Activated T-helper 2 cell treated with anti-CD3 and anti-CD28 coated beads, Interferon-gamma antibody, Interleukin-2, Interleukin-4, amounts not matched to agents 10 μg/mL and 5 μg/mL and 100 μg/mL, durations not matched to agents 14 hours and 24 hours and 36 hours (primary cell): ENCODE measurements around the gene RAP1GAP. TPM values are rescaled to one million over a fixed set of nuclear protein-coding genes. Genes with fewer than 3 reads are reported as not detected.
"Not testable (repeated sequence)": the region's sequence is repeated elsewhere in the genome, so short reads cannot be mapped to it uniquely, and the experiment has no call there.

Source experiments
- DNase-seq: peaks from one replicate; pipeline ENCODE4 v3.0.0; 2021; ENCODE audit warnings: low spot score
- H3K27ac Mint-ChIP-seq: one replicate; pipeline ENCODE4 v1.8.0; 2021; ENCODE audit warnings: mixed read lengths
- H3K27me3 Mint-ChIP-seq: one replicate; pipeline ENCODE4 v1.8.0; 2021; ENCODE audit warnings: low read depth, mixed read lengths
- H3K36me3 Mint-ChIP-seq: one replicate; pipeline ENCODE4 v1.8.0; 2021; ENCODE audit warnings: low read depth, mixed read lengths
- H3K4me1 Mint-ChIP-seq: one replicate; pipeline ENCODE4 v1.8.0; 2021; ENCODE audit warnings: low read depth, mixed read lengths
- H3K4me3 Mint-ChIP-seq: one replicate; pipeline ENCODE4 v1.8.0; 2021; ENCODE audit warnings: low read depth, mild to moderate bottlenecking, moderate library complexity, mixed read lengths
- H3K9me3 Mint-ChIP-seq: one replicate; pipeline ENCODE4 v1.8.0; 2021; ENCODE audit warnings: mixed read lengths
- intact Hi-C: fragments of 100-400 bp; cut with micrococcal nuclease; formaldehyde crosslinking; loops from one replicate; pipeline ENCODE4 v1.15.1; 2023
- total RNA-seq: library from RNA; stranded (reverse); gene quantifications from 2 replicates; pipeline ENCODE4 v1.2.3, GENCODE V29; 2022

The RAP1GAP gene
- total RNA-seq, 1 donor from 2014 or later = 0.46 TPM

GRCh38 chr1:21573971-21574465, 95.1 kb downstream of the RAP1GAP start:
- no peaks in the 10 kb centered on the region for H3K9me3 Mint-ChIP-seq

GRCh38 chr1:21573475-21573874, 95.7 kb downstream of the RAP1GAP start:
- DNase-seq = no peak
- H3K27me3 Mint-ChIP-seq = no peaks in the 10 kb centered on the region

More at GRCh38 chr1:21573971-21574465, 95.1 kb downstream of the RAP1GAP start:
- no peak for DNase-seq
- Mint-ChIP-seq H3K27ac (no peak overlapping the region), H3K4me3 (no peak overlapping the region), H3K27me3 (no peaks in the 10 kb centered on the region), H3K4me1 (no peaks in the 10 kb centered on the region), H3K36me3 (no peaks in the 10 kb centered on the region)
- intact Hi-C loops = no loop called here

GRCh38 chr1:21572735-21573277, 96.4 kb downstream of the RAP1GAP start:
- DNase-seq = no peak
- Mint-ChIP-seq H3K4me1 (no peaks in the 10 kb centered on the region), H3K27me3 (no peaks in the 10 kb centered on the region), H3K4me3 (no peak overlapping the region), H3K27ac (no peak overlapping the region), H3K36me3 (no peaks in the 10 kb centered on the region), H3K9me3 (no peaks in the 10 kb centered on the region)
- intact Hi-C loops = no loop called here

More at GRCh38 chr1:21573475-21573874, 95.7 kb downstream of the RAP1GAP start:
- intact Hi-C loops = no loop called here
- Mint-ChIP-seq H3K4me1 (no peaks in the 10 kb centered on the region), H3K9me3 (no peaks in the 10 kb centered on the region), H3K36me3 (no peaks in the 10 kb centered on the region), H3K27ac (no peak overlapping the region), H3K4me3 (no peak overlapping the region)

- H3K36me3 Mint-ChIP-seq = no peaks in the 10 kb centered on the region
- no peaks in the 10 kb centered on the region for H3K27me3 Mint-ChIP-seq
- H3K9me3 Mint-ChIP-seq = no peaks in the 10 kb centered on the region
- no peak overlapping the region for H3K27ac Mint-ChIP-seq
- H3K4me1 Mint-ChIP-seq = no peaks in the 10 kb centered on the region
- no peak overlapping the region for H3K4me3 Mint-ChIP-seq
- intact Hi-C loops = no loop called here
- no peak for DNase-seq
Observed at GRCh38 chr1:21572221-21572620, 96.9 kb downstream of the RAP1GAP start.

GRCh38 chr1:21570885-21571284, 98.3 kb downstream of the RAP1GAP start:
- H3K27me3 Mint-ChIP-seq = no peaks in the 10 kb centered on the region
- no peak overlapping the region for H3K27ac Mint-ChIP-seq
- intact Hi-C loops = no loop called here
- no peaks in the 10 kb centered on the region for H3K36me3 Mint-ChIP-seq
- H3K9me3 Mint-ChIP-seq = no peaks in the 10 kb centered on the region
- no peak for DNase-seq
- no peak overlapping the region for H3K4me3 Mint-ChIP-seq
- H3K4me1 Mint-ChIP-seq = no peaks in the 10 kb centered on the region

- H3K4me3 Mint-ChIP-seq = no peak overlapping the region
- no peaks in the 10 kb centered on the region for H3K9me3 Mint-ChIP-seq
- H3K27ac Mint-ChIP-seq = no peak overlapping the region
- H3K4me1 Mint-ChIP-seq = no peaks in the 10 kb centered on the region
- no peaks in the 10 kb centered on the region for H3K36me3 Mint-ChIP-seq
- intact Hi-C loops = no loop called here
- no peaks in the 10 kb centered on the region for H3K27me3 Mint-ChIP-seq
- DNase-seq = no peak
Observed at GRCh38 chr1:21570528-21570875, 98.7 kb downstream of the RAP1GAP start.

- no peak for DNase-seq
Observed at GRCh38 chr1:21569820-21570527, 99.2 kb downstream of the RAP1GAP start.

GRCh38 chr1:21568809-21569385, 100.3 kb downstream of the RAP1GAP start:
- Mint-ChIP-seq H3K27ac (no peak overlapping the region), H3K27me3 (no peaks in the 10 kb centered on the region), H3K36me3 (no peaks in the 10 kb centered on the region), H3K4me3 (no peak overlapping the region), H3K9me3 (no peaks in the 10 kb centered on the region), H3K4me1 (no peaks in the 10 kb centered on the region)
- no peak for DNase-seq
- intact Hi-C loops = no loop called here

More at GRCh38 chr1:21569820-21570527, 99.2 kb downstream of the RAP1GAP start:
- intact Hi-C loops = no loop called here
- H3K27ac Mint-ChIP-seq = no peak overlapping the region
- H3K4me1 Mint-ChIP-seq = no peaks in the 10 kb centered on the region
- H3K27me3 Mint-ChIP-seq = no peaks in the 10 kb centered on the region
- no peak overlapping the region for H3K4me3 Mint-ChIP-seq
- H3K36me3 Mint-ChIP-seq = no peaks in the 10 kb centered on the region
- no peaks in the 10 kb centered on the region for H3K9me3 Mint-ChIP-seq

- Mint-ChIP-seq H3K4me3 (no peak overlapping the region), H3K4me1 (no peaks in the 10 kb centered on the region), H3K36me3 (no peaks in the 10 kb centered on the region), H3K27me3 (no peaks in the 10 kb centered on the region), H3K9me3 (no peaks in the 10 kb centered on the region), H3K27ac (no peak overlapping the region)
- no peak for DNase-seq
- intact Hi-C loops = no loop called here
Observed at GRCh38 chr1:21568006-21568746, 101.0 kb downstream of the RAP1GAP start.

GRCh38 chr1:21567241-21568005, 101.7 kb downstream of the RAP1GAP start:
- no peaks in the 10 kb centered on the region for H3K36me3 Mint-ChIP-seq
- no peaks in the 10 kb centered on the region for H3K27me3 Mint-ChIP-seq
- intact Hi-C loops = no loop called here
- no peak for DNase-seq
- no peaks in the 10 kb centered on the region for H3K9me3 Mint-ChIP-seq
- no peaks in the 10 kb centered on the region for H3K4me1 Mint-ChIP-seq
- H3K4me3 Mint-ChIP-seq = no peak overlapping the region
- H3K27ac Mint-ChIP-seq = no peak overlapping the region

- intact Hi-C loops, DNase-seq, H3K4me1 Mint-ChIP-seq, H3K4me3 Mint-ChIP-seq, H3K36me3 Mint-ChIP-seq, H3K27me3 Mint-ChIP-seq, H3K9me3 Mint-ChIP-seq, H3K27ac Mint-ChIP-seq: not testable (repeated sequence)
Observed at GRCh38 chr1:21566361-21566760, 102.8 kb downstream of the RAP1GAP start.

- Mint-ChIP-seq H3K4me3 (no peak overlapping the region), H3K27me3 (no peaks in the 10 kb centered on the region), H3K27ac (no peak overlapping the region), H3K9me3 (no peaks in the 10 kb centered on the region), H3K4me1 (no peaks in the 10 kb centered on the region), H3K36me3 (no peaks in the 10 kb centered on the region)
- intact Hi-C loops = no loop called here
- DNase-seq = no peak
Observed at GRCh38 chr1:21565285-21565684, 103.9 kb downstream of the RAP1GAP start.
